Liver (tissue), 9 donors: Measurements from ENCODE around the gene C12orf75. TPM values are rescaled to one million over a fixed set of nuclear protein-coding genes. Genes with fewer than 3 reads are reported as not detected.

Source experiments
- DNase-seq: peaks from one replicate; pipeline ENCODE4 v3.0.0-alpha.2; 2017; ENCODE audit warnings: low spot score
- H3K27ac ChIP-seq, 2 donors: one replicate each; pipeline ENCODE4 v1.7.0; 2013; ENCODE audit warnings: inconsistent platforms in 2 of 2, low read length in 2 of 2, control low read depth in 1 of 2, low read depth in 1 of 2, mild to moderate bottlenecking in 1 of 2
- H3K27me3 ChIP-seq, 4 donors: one replicate each; pipeline versions ENCODE4 v1.6.1 to v1.7.0; 2013; ENCODE audit warnings: low read length in 3 of 4, inconsistent platforms in 1 of 4, mild to moderate bottlenecking in 1 of 4, moderate library complexity in 1 of 4; ENCODE audit not compliant: control insufficient read depth in 4 of 4, insufficient read depth in 4 of 4
- H3K36me3 ChIP-seq, 4 donors: one replicate each; pipeline versions ENCODE4 v1.6.1 to v1.7.0; 2013; ENCODE audit warnings: low read length in 3 of 4, mild to moderate bottlenecking in 3 of 4, low read depth in 1 of 4, moderate library complexity in 1 of 4; ENCODE audit not compliant: control insufficient read depth in 4 of 4, insufficient read depth in 3 of 4
- H3K4me1 ChIP-seq, 4 donors: one replicate each; pipeline versions ENCODE4 v1.6.1 to v1.7.0; 2013; ENCODE audit warnings: low read length in 3 of 4, mild to moderate bottlenecking in 3 of 4, moderate library complexity in 1 of 4; ENCODE audit not compliant: control insufficient read depth in 4 of 4, insufficient read depth in 4 of 4
- H3K4me3 ChIP-seq, 3 donors: one replicate each; pipeline versions ENCODE4 v1.6.1 to v1.7.0; 2013; ENCODE audit warnings: low read length in 3 of 3, control low read depth in 1 of 3, low read depth in 1 of 3, mild to moderate bottlenecking in 1 of 3
- H3K9ac ChIP-seq, 2 donors: one replicate each; pipeline ENCODE4 v1.7.0; 2013; ENCODE audit warnings: low read length in 2 of 2, mild to moderate bottlenecking in 2 of 2, moderate library complexity in 2 of 2, control low read depth in 1 of 2, low read depth in 1 of 2
- H3K9me3 ChIP-seq, 4 donors: one replicate each; pipeline versions ENCODE4 v1.6.1 to v1.7.0; 2013; ENCODE audit warnings: low read length in 3 of 4; ENCODE audit not compliant: control insufficient read depth in 4 of 4
- EGR1 ChIP-seq, 2 donors: IDR thresholded peaks; 2 replicates each; pipeline ENCODE4 v1.6.1; 2016 to 2018; ENCODE audit warnings: antibody characterized with exemption in 2 of 2, low read depth in 2 of 2
- FOXA1 ChIP-seq: IDR thresholded peaks from 2 replicates; pipeline ENCODE4 v1.6.1; 2016; ENCODE audit warnings: antibody characterized with exemption
- FOXA2 ChIP-seq: IDR thresholded peaks from 2 replicates; pipeline ENCODE4 v1.6.1; 2016; ENCODE audit warnings: antibody characterized with exemption
- GABPA ChIP-seq, 2 donors: IDR thresholded peaks in 1 of 2; conservative IDR thresholded peaks in 1 of 2; 2 replicates each; pipeline ENCODE4 v1.6.1; 2016; ENCODE audit warnings: antibody characterized with exemption in 2 of 2, mild to moderate bottlenecking in 1 of 2, moderate library complexity in 1 of 2
- HNF4A ChIP-seq, 2 donors: conservative IDR thresholded peaks; 2 replicates each; pipeline ENCODE4 v1.6.1; 2016; ENCODE audit warnings: antibody characterized with exemption in 2 of 2, mild to moderate bottlenecking in 2 of 2
- HNF4G ChIP-seq: IDR thresholded peaks from 2 replicates; pipeline ENCODE4 v1.6.1; 2016; ENCODE audit warnings: antibody characterized with exemption
- JUND ChIP-seq, 2 donors: IDR thresholded peaks; 2 replicates each; pipeline ENCODE4 v1.6.1; 2016; ENCODE audit warnings: antibody characterized with exemption in 2 of 2
- NR2F2 ChIP-seq: IDR thresholded peaks from 2 replicates; pipeline ENCODE4 v1.6.1; 2016; ENCODE audit warnings: antibody characterized with exemption
- RAD21 ChIP-seq, 2 donors: IDR thresholded peaks; 2 replicates each; pipeline ENCODE4 v1.6.1; 2016; ENCODE audit warnings: antibody characterized with exemption in 2 of 2, mild to moderate bottlenecking in 2 of 2
- RXRA ChIP-seq, 2 donors: IDR thresholded peaks; 2 replicates each; pipeline ENCODE4 v1.6.1; 2017 to 2018; ENCODE audit warnings: antibody characterized with exemption in 2 of 2, mild to moderate bottlenecking in 1 of 2
- SP1 ChIP-seq: IDR thresholded peaks from 2 replicates; pipeline ENCODE4 v1.6.1; 2018; ENCODE audit warnings: antibody characterized with exemption, mild to moderate bottlenecking
- TAF1 ChIP-seq: conservative IDR thresholded peaks from 2 replicates; pipeline ENCODE4 v1.6.1; 2016; ENCODE audit warnings: antibody characterized with exemption, mild to moderate bottlenecking
- YY1 ChIP-seq: IDR thresholded peaks from 2 replicates; pipeline ENCODE4 v1.6.1; 2016; ENCODE audit warnings: antibody characterized with exemption, mild to moderate bottlenecking
- whole genome bisulfite sequencing: extraction: QIAGEN DNeasy Blood & Tissue Kit; methylation state at CpG from one replicate; pipeline ENCODE4 v1.1.7; 2013; 5-methylcytosine and 5-hydroxymethylcytosine counted together
- polyA plus RNA-seq, 2 donors: library from polyadenylated mRNA; stranded (reverse) in 1 of 2; unstranded in 1 of 2; fragments of 200-250 nt in 1 of 2; fragments of >200 nt in 1 of 2; fragmentation: Nextera tagmentation in 1 of 2; extraction: Ambion mirVana in 1 of 2; gene quantifications; one replicate each; pipeline versions ENCODE4 v1.2.1 to v1.2.3, GENCODE V29; 2013 to 2015
- total RNA-seq, 2 donors: library from RNA; depleted of rRNA; stranded (reverse); fragments of >200 nt; gene quantifications; one replicate each; pipeline ENCODE4 v1.2.3, GENCODE V29; 2014
- TF ChIP-seq, protein P1 (sequence below): fragments of 150-350 bp; IDR thresholded peaks from 2 replicates; pipeline ENCODE4 v1.5.1; 2017; ENCODE audit warnings: improper control_type of control experiment, low read depth, low read length; ENCODE audit not compliant: missing input control
- TF ChIP-seq, protein P2 (sequence below): IDR thresholded peaks from 2 replicates; pipeline ENCODE4 v1.6.1; 2016; ENCODE audit warnings: antibody characterized with exemption
- TF ChIP-seq, protein P3 (sequence below): IDR thresholded peaks from 2 replicates; pipeline ENCODE4 v1.6.1; 2016; ENCODE audit warnings: antibody characterized with exemption
- TF ChIP-seq, protein P4 (sequence below): IDR thresholded peaks from 2 replicates; pipeline ENCODE4 v1.6.1; 2016; ENCODE audit warnings: antibody characterized with exemption
- TF ChIP-seq, protein P5 (sequence below): IDR thresholded peaks from 2 replicates; pipeline ENCODE4 v1.6.1; 2016; ENCODE audit warnings: antibody characterized with exemption, mild to moderate bottlenecking
- donor health status: healthy.
- donor health status: healthy.
- donor health status: healthy.
- donor health status: healthy.
- donor health status: healthy.

Gene C12orf75
- total and polyA plus RNA-seq, 4 donors: 1.2 to 3.9 (median 2.8) TPM

DNA sequence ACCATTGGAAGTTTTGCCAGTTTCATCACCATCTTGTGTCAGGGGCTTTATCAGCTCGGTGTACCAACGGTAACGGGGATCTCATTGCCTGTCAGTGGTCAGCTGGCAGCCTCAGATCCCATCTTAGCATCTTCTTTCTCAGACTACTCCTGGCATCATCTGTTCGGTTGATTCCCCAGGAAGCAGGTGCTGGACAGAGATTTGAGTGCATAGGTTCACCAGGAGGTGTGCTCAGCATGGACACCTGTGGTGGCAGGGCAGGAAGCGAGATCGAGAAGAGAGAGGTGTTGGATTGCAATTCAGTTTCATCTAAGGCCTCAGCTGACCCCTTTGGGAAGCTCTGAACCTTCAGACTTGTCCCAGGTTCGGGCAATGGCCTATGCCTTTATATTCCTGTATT, 76.0 kb downstream of the C12orf75 start:
- TF ChIP-seq, protein P1, sequence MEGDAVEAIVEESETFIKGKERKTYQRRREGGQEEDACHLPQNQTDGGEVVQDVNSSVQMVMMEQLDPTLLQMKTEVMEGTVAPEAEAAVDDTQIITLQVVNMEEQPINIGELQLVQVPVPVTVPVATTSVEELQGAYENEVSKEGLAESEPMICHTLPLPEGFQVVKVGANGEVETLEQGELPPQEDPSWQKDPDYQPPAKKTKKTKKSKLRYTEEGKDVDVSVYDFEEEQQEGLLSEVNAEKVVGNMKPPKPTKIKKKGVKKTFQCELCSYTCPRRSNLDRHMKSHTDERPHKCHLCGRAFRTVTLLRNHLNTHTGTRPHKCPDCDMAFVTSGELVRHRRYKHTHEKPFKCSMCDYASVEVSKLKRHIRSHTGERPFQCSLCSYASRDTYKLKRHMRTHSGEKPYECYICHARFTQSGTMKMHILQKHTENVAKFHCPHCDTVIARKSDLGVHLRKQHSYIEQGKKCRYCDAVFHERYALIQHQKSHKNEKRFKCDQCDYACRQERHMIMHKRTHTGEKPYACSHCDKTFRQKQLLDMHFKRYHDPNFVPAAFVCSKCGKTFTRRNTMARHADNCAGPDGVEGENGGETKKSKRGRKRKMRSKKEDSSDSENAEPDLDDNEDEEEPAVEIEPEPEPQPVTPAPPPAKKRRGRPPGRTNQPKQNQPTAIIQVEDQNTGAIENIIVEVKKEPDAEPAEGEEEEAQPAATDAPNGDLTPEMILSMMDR: no peak
- TF ChIP-seq, protein P2, sequence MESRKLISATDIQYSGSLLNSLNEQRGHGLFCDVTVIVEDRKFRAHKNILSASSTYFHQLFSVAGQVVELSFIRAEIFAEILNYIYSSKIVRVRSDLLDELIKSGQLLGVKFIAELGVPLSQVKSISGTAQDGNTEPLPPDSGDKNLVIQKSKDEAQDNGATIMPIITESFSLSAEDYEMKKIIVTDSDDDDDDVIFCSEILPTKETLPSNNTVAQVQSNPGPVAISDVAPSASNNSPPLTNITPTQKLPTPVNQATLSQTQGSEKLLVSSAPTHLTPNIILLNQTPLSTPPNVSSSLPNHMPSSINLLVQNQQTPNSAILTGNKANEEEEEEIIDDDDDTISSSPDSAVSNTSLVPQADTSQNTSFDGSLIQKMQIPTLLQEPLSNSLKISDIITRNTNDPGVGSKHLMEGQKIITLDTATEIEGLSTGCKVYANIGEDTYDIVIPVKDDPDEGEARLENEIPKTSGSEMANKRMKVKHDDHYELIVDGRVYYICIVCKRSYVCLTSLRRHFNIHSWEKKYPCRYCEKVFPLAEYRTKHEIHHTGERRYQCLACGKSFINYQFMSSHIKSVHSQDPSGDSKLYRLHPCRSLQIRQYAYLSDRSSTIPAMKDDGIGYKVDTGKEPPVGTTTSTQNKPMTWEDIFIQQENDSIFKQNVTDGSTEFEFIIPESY: no peak
- no peak for TF ChIP-seq YY1
- no peak for TF ChIP-seq FOXA1
- no peak for TF ChIP-seq EGR1 (IDR thresholded peaks at IDR 0.05; ENCODE audit: low read depth in 2 of 2)
- Histone ChIP-seq H3K36me3 (no peaks in the 10 kb centered on the region), H3K9me3 (no peaks in the 10 kb centered on the region), H3K4me3 (no peak overlapping the region), H3K27me3 (no peaks in the 10 kb centered on the region), H3K9ac (no peak overlapping the region), H3K27ac (no peak overlapping the region), H3K4me1 (no peaks in the 10 kb centered on the region)
- DNase-seq: no peak
- 96% methylated on average over 7 of the region's 7 CpGs for WGBS

DNA sequence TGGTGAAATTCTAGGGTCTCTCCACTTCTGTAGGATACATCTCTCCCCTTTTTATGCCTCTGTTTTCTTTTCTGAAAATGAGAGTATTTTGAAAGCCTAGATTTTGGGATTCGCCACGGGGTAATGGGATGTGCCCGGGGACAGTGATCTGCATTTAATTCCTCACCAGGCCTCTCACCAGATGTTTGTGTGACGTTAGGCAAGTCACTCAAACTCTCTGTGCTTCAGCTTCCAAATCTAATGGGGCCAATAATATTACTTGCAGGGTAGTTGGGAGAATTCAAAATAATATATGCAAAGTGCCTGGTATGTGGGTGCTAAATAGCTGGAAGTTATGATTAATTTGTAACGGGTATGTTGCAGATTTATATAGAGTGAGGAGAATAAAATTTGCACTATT, 78.8 kb downstream of the C12orf75 start:
- no peaks in the 10 kb centered on the region for H3K27me3 ChIP-seq
- TF ChIP-seq, protein P3, sequence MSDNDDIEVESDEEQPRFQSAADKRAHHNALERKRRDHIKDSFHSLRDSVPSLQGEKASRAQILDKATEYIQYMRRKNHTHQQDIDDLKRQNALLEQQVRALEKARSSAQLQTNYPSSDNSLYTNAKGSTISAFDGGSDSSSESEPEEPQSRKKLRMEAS: no peak
- no peak for TF ChIP-seq SP1
- TF ChIP-seq HNF4G: no peak
- no peak for TF ChIP-seq FOXA1
- TF ChIP-seq GABPA (IDR thresholded peaks at IDR 0.05 in 1 of 2, conservative IDR thresholded peaks at IDR 0.05 in 1 of 2): no peak
- TF ChIP-seq EGR1 (IDR thresholded peaks at IDR 0.05; ENCODE audit: low read depth in 2 of 2): no peak
- TF ChIP-seq RAD21 (IDR thresholded peaks at IDR 0.05): no peak
- TF ChIP-seq JUND (IDR thresholded peaks at IDR 0.05): no peak
- TF ChIP-seq FOXA2: no peak
- TF ChIP-seq, protein P2: no peak
- TF ChIP-seq YY1: no peak
- TF ChIP-seq, protein P4, sequence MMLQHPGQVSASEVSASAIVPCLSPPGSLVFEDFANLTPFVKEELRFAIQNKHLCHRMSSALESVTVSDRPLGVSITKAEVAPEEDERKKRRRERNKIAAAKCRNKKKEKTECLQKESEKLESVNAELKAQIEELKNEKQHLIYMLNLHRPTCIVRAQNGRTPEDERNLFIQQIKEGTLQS: no peak
- no peak for TF ChIP-seq NR2F2
- no peak for TF ChIP-seq TAF1
- TF ChIP-seq, protein P1: no peak
- no peak for TF ChIP-seq HNF4A (conservative IDR thresholded peaks at IDR 0.05)
- TF ChIP-seq, protein P5, sequence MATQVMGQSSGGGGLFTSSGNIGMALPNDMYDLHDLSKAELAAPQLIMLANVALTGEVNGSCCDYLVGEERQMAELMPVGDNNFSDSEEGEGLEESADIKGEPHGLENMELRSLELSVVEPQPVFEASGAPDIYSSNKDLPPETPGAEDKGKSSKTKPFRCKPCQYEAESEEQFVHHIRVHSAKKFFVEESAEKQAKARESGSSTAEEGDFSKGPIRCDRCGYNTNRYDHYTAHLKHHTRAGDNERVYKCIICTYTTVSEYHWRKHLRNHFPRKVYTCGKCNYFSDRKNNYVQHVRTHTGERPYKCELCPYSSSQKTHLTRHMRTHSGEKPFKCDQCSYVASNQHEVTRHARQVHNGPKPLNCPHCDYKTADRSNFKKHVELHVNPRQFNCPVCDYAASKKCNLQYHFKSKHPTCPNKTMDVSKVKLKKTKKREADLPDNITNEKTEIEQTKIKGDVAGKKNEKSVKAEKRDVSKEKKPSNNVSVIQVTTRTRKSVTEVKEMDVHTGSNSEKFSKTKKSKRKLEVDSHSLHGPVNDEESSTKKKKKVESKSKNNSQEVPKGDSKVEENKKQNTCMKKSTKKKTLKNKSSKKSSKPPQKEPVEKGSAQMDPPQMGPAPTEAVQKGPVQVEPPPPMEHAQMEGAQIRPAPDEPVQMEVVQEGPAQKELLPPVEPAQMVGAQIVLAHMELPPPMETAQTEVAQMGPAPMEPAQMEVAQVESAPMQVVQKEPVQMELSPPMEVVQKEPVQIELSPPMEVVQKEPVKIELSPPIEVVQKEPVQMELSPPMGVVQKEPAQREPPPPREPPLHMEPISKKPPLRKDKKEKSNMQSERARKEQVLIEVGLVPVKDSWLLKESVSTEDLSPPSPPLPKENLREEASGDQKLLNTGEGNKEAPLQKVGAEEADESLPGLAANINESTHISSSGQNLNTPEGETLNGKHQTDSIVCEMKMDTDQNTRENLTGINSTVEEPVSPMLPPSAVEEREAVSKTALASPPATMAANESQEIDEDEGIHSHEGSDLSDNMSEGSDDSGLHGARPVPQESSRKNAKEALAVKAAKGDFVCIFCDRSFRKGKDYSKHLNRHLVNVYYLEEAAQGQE: no peak
- no peak for TF ChIP-seq RXRA (IDR thresholded peaks at IDR 0.05)
- H3K9ac ChIP-seq: no peak overlapping the region
- 89% methylated on average over 5 of the region's 5 CpGs for WGBS
- H3K4me1 ChIP-seq: no peaks in the 10 kb centered on the region
- H3K9me3 ChIP-seq: no peaks in the 10 kb centered on the region
- H3K4me3 ChIP-seq: no peak overlapping the region
- DNase-seq: no peak
- H3K36me3 ChIP-seq: no peaks in the 10 kb centered on the region
- H3K27ac ChIP-seq: no peak overlapping the region
